NCI-H2227 (cell line): ENCODE measurements around the gene NFIB.

Experiments
- DNase-seq: peaks from one replicate; lab custom pipeline; 2025; ENCODE audit not compliant: unreplicated experiment; lab: John Stamatoyannopoulos, UW

Gene NFIB

GRCh38 chr9:14313951-14314423 lies at the start of gene NFIB:
Gene NFIB, minus strand, starts transcription at chr9:14314141. Its CDS starts 630 bp downstream, at chr9:14313511.
- DNase-seq = peak; percentile 66

GRCh38 chr9:14362175-14362574 lies 48.2 kb upstream of the NFIB start:
- no peak for DNase-seq

GRCh38 chr9:14361074-14361473 lies 47.1 kb upstream of the NFIB start:
- no peak for DNase-seq

GRCh38 chr9:14358523-14358922 lies 44.6 kb upstream of the NFIB start:
- DNase-seq = no peak

GRCh38 chr9:14356351-14357265 lies 42.7 kb upstream of the NFIB start:
- no peak for DNase-seq

GRCh38 chr9:14354201-14354600 lies 40.3 kb upstream of the NFIB start:
- DNase-seq = no peak

GRCh38 chr9:14353222-14354056 lies 39.5 kb upstream of the NFIB start:
- DNase-seq = peak; percentile 90

- no peak for DNase-seq
Observed at GRCh38 chr9:14352503-14352902, 38.6 kb upstream of the NFIB start.

GRCh38 chr9:14351221-14351836 lies 37.4 kb upstream of the NFIB start:
- no peak for DNase-seq

- no peak for DNase-seq
Observed at GRCh38 chr9:14350754-14351153, 36.8 kb upstream of the NFIB start.

- no peak for DNase-seq
Observed at GRCh38 chr9:14350349-14350728, 36.4 kb upstream of the NFIB start.

- DNase-seq = no peak
Observed at GRCh38 chr9:14349447-14350348, 35.8 kb upstream of the NFIB start.

GRCh38 chr9:14349146-14349446 lies 35.2 kb upstream of the NFIB start:
- DNase-seq = peak; percentile 25

- peak; percentile 23 for DNase-seq
Observed at GRCh38 chr9:14348373-14349145, 34.6 kb upstream of the NFIB start.

- no peak for DNase-seq
Observed at GRCh38 chr9:14348123-14348372, 34.1 kb upstream of the NFIB start.

- DNase-seq = peak; percentile 33
Observed at GRCh38 chr9:14347406-14348122, 33.6 kb upstream of the NFIB start.

- DNase-seq = peak; percentile 8
Observed at GRCh38 chr9:14346811-14347405, 33.0 kb upstream of the NFIB start.

- no peak for DNase-seq
Observed at GRCh38 chr9:14346231-14346791, 32.4 kb upstream of the NFIB start.
